ENCODE results near the gene SH2D3C.

SH2D3C gene

GRCh38 chr9:127733614-127734013, 44.9 kb downstream of the SH2D3C start:
- Histone ChIP-seq H3K36me3 (ENCODE audit: control insufficient read depth, insufficient read depth, low read length) (no peaks in the 10 kb centered on the region), H3K9ac (ENCODE audit: low read length) (no peak overlapping the region), H3K27me3 (ENCODE audit: control insufficient read depth, insufficient read depth, low read length) (no peaks in the 10 kb centered on the region), H3K4me1 (ENCODE audit: control insufficient read depth, insufficient read depth, low read length) (peaks cover 10% of the 10 kb centered on the region), H3K4me3 (ENCODE audit: low read length) (no peak overlapping the region), H3K27ac (ENCODE audit: low read depth, low read length) (no peak overlapping the region)

- H3K36me3 ChIP-seq (ENCODE audit: control insufficient read depth, insufficient read depth, low read length): no peaks in the 10 kb centered on the region
- no peaks in the 10 kb centered on the region for H3K27me3 ChIP-seq (ENCODE audit: control insufficient read depth, insufficient read depth, low read length)
Observed at GRCh38 chr9:127732444-127732843, 46.0 kb downstream of the SH2D3C start.

GRCh38 chr9:127731938-127732337, 46.5 kb downstream of the SH2D3C start:
- H3K9ac ChIP-seq (ENCODE audit: low read length): no peak overlapping the region
- H3K4me1 ChIP-seq (ENCODE audit: control insufficient read depth, insufficient read depth, low read length): peaks cover 10% of the 10 kb centered on the region
- no peak overlapping the region for H3K27ac ChIP-seq (ENCODE audit: low read depth, low read length)
- no peak overlapping the region for H3K4me3 ChIP-seq (ENCODE audit: low read length)
- H3K36me3 ChIP-seq (ENCODE audit: control insufficient read depth, insufficient read depth, low read length): no peaks in the 10 kb centered on the region
- no peaks in the 10 kb centered on the region for H3K27me3 ChIP-seq (ENCODE audit: control insufficient read depth, insufficient read depth, low read length)

More at GRCh38 chr9:127732444-127732843, 46.0 kb downstream of the SH2D3C start:
- Histone ChIP-seq H3K4me1 (ENCODE audit: control insufficient read depth, insufficient read depth, low read length) (peaks cover 10% of the 10 kb centered on the region), H3K9ac (ENCODE audit: low read length) (no peak overlapping the region), H3K27ac (ENCODE audit: low read depth, low read length) (no peak overlapping the region), H3K4me3 (ENCODE audit: low read length) (no peak overlapping the region)

GRCh38 chr9:127730799-127731410, 47.6 kb downstream of the SH2D3C start:
- peaks cover 10% of the 10 kb centered on the region for H3K4me1 ChIP-seq (ENCODE audit: control insufficient read depth, insufficient read depth, low read length)
- H3K9ac ChIP-seq (ENCODE audit: low read length): no peak overlapping the region
- H3K27me3 ChIP-seq (ENCODE audit: control insufficient read depth, insufficient read depth, low read length): no peaks in the 10 kb centered on the region
- no peaks in the 10 kb centered on the region for H3K36me3 ChIP-seq (ENCODE audit: control insufficient read depth, insufficient read depth, low read length)
- no peak overlapping the region for H3K27ac ChIP-seq (ENCODE audit: low read depth, low read length)
- H3K4me3 ChIP-seq (ENCODE audit: low read length): no peak overlapping the region

GRCh38 chr9:127730262-127730661, 48.2 kb downstream of the SH2D3C start:
- no peaks in the 10 kb centered on the region for H3K27me3 ChIP-seq (ENCODE audit: control insufficient read depth, insufficient read depth, low read length)
- no peak overlapping the region for H3K4me3 ChIP-seq (ENCODE audit: low read length)
- H3K36me3 ChIP-seq (ENCODE audit: control insufficient read depth, insufficient read depth, low read length): no peaks in the 10 kb centered on the region
- no peak overlapping the region for H3K9ac ChIP-seq (ENCODE audit: low read length)
- no peak overlapping the region for H3K27ac ChIP-seq (ENCODE audit: low read depth, low read length)
- peaks cover 6% of the 10 kb centered on the region for H3K4me1 ChIP-seq (ENCODE audit: control insufficient read depth, insufficient read depth, low read length)

- Histone ChIP-seq H3K27ac (ENCODE audit: low read depth, low read length) (no peak overlapping the region), H3K4me1 (ENCODE audit: control insufficient read depth, insufficient read depth, low read length) (peaks cover 6% of the 10 kb centered on the region), H3K27me3 (ENCODE audit: control insufficient read depth, insufficient read depth, low read length) (no peaks in the 10 kb centered on the region), H3K9ac (ENCODE audit: low read length) (no peak overlapping the region), H3K36me3 (ENCODE audit: control insufficient read depth, insufficient read depth, low read length) (no peaks in the 10 kb centered on the region), H3K4me3 (ENCODE audit: low read length) (no peak overlapping the region)
Observed at GRCh38 chr9:127729522-127730256, 48.8 kb downstream of the SH2D3C start.

- Histone ChIP-seq H3K4me3 (ENCODE audit: low read length) (no peak overlapping the region), H3K27ac (ENCODE audit: low read depth, low read length) (no peak overlapping the region), H3K27me3 (ENCODE audit: control insufficient read depth, insufficient read depth, low read length) (no peaks in the 10 kb centered on the region), H3K9ac (ENCODE audit: low read length) (no peak overlapping the region), H3K36me3 (ENCODE audit: control insufficient read depth, insufficient read depth, low read length) (no peaks in the 10 kb centered on the region), H3K4me1 (ENCODE audit: control insufficient read depth, insufficient read depth, low read length) (no peaks in the 10 kb centered on the region)
Observed at GRCh38 chr9:127728808-127729207, 49.7 kb downstream of the SH2D3C start.

- Histone ChIP-seq H3K27ac (ENCODE audit: low read depth, low read length) (no peak overlapping the region), H3K27me3 (ENCODE audit: control insufficient read depth, insufficient read depth, low read length) (no peaks in the 10 kb centered on the region), H3K4me3 (ENCODE audit: low read length) (no peak overlapping the region)
Observed at GRCh38 chr9:127726871-127727270, 51.6 kb downstream of the SH2D3C start.

GRCh38 chr9:127724012-127724411, 54.5 kb downstream of the SH2D3C start:
- Histone ChIP-seq H3K4me3 (ENCODE audit: low read length) (no peak overlapping the region), H3K27ac (ENCODE audit: low read depth, low read length) (no peak overlapping the region), H3K27me3 (ENCODE audit: control insufficient read depth, insufficient read depth, low read length) (no peaks in the 10 kb centered on the region), H3K36me3 (ENCODE audit: control insufficient read depth, insufficient read depth, low read length) (no peaks in the 10 kb centered on the region), H3K4me1 (ENCODE audit: control insufficient read depth, insufficient read depth, low read length) (no peaks in the 10 kb centered on the region), H3K9ac (ENCODE audit: low read length) (no peak overlapping the region)

More at GRCh38 chr9:127726871-127727270, 51.6 kb downstream of the SH2D3C start:
- Histone ChIP-seq H3K9ac (ENCODE audit: low read length) (no peak overlapping the region), H3K36me3 (ENCODE audit: control insufficient read depth, insufficient read depth, low read length) (no peaks in the 10 kb centered on the region), H3K4me1 (ENCODE audit: control insufficient read depth, insufficient read depth, low read length) (no peaks in the 10 kb centered on the region)

- Histone ChIP-seq H3K4me3 (ENCODE audit: low read length) (no peak overlapping the region), H3K27me3 (ENCODE audit: control insufficient read depth, insufficient read depth, low read length) (no peaks in the 10 kb centered on the region), H3K27ac (ENCODE audit: low read depth, low read length) (no peak overlapping the region), H3K4me1 (ENCODE audit: control insufficient read depth, insufficient read depth, low read length) (no peaks in the 10 kb centered on the region), H3K36me3 (ENCODE audit: control insufficient read depth, insufficient read depth, low read length) (no peaks in the 10 kb centered on the region), H3K9ac (ENCODE audit: low read length) (no peak overlapping the region)
Observed at GRCh38 chr9:127723444-127723843, 55.0 kb downstream of the SH2D3C start.

- Histone ChIP-seq H3K27ac (ENCODE audit: low read depth, low read length) (no peak overlapping the region), H3K4me3 (ENCODE audit: low read length) (no peak overlapping the region)
Observed at GRCh38 chr9:127723013-127723412, 55.5 kb downstream of the SH2D3C start.

GRCh38 chr9:127722055-127722745, 56.3 kb downstream of the SH2D3C start:
- no peaks in the 10 kb centered on the region for H3K36me3 ChIP-seq (ENCODE audit: control insufficient read depth, insufficient read depth, low read length)
- no peak overlapping the region for H3K4me3 ChIP-seq (ENCODE audit: low read length)
- no peak overlapping the region for H3K27ac ChIP-seq (ENCODE audit: low read depth, low read length)
- no peaks in the 10 kb centered on the region for H3K4me1 ChIP-seq (ENCODE audit: control insufficient read depth, insufficient read depth, low read length)
- no peak overlapping the region for H3K9ac ChIP-seq (ENCODE audit: low read length)
- no peaks in the 10 kb centered on the region for H3K27me3 ChIP-seq (ENCODE audit: control insufficient read depth, insufficient read depth, low read length)

More at GRCh38 chr9:127723013-127723412, 55.5 kb downstream of the SH2D3C start:
- Histone ChIP-seq H3K9ac (ENCODE audit: low read length) (no peak overlapping the region), H3K36me3 (ENCODE audit: control insufficient read depth, insufficient read depth, low read length) (no peaks in the 10 kb centered on the region), H3K4me1 (ENCODE audit: control insufficient read depth, insufficient read depth, low read length) (no peaks in the 10 kb centered on the region), H3K27me3 (ENCODE audit: control insufficient read depth, insufficient read depth, low read length) (no peaks in the 10 kb centered on the region)

Data from rectal smooth muscle tissue (tissue), 1 donor.